A172 (cell line): ENCODE measurements around the gene SULT1B1. TPM values are rescaled to one million over a fixed set of nuclear protein-coding genes. Genes with fewer than 3 reads are reported as not detected.

Experiments used
- DNase-seq: peaks from one replicate; pipeline ENCODE4 v3.0.0-alpha.2; 2015; ENCODE audit warnings: low spot score
- total RNA-seq: library from RNA; depleted of rRNA; stranded (reverse); fragments of >200 nt; shearing (Covaris generic); gene quantifications from 2 replicates; pipeline ENCODE4 v1.2.3, GENCODE V29; 2014

Gene SULT1B1
- total RNA-seq, 1 experiment from 2014 or later = 0.10 TPM

DNA sequence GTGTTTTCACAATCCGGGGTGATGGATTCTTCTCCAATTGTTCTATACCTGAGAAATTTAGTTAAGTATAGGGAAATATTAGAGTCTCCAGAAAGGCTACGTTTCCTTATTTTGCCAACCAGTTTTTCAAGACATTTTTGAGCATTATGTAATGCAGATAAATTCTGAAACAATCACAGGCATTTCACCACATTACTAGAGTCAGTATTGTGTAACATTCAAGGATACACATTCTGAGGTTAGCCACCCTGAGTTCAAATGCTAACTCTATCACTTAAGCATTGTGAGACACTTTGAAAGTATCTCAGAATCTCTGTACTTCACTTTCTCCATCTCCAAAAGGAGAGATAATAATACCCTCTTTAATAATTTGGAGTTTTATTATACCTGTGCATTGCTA lies 10.6 kb downstream of the SULT1B1 start:
- DNase-seq = no peak

DNA sequence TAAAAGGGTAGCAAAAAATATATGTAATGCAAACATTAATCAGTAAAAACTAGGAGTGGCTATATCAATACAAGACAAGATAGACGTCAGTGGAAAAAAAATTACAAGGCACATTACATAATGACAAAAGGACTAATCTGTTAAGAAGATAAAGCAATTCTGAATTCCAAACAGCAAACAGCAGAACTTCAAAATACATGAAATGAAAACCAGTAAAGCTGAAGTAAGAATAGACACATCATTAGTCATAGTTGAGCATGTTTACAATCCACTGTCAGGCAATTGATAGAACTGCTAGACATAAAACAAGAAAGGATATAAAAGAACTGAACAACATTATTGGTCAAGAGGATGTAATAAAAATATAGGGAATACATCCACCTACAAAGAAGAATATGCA lies 12.2 kb downstream of the SULT1B1 start:
- DNase-seq = no peak

DNA sequence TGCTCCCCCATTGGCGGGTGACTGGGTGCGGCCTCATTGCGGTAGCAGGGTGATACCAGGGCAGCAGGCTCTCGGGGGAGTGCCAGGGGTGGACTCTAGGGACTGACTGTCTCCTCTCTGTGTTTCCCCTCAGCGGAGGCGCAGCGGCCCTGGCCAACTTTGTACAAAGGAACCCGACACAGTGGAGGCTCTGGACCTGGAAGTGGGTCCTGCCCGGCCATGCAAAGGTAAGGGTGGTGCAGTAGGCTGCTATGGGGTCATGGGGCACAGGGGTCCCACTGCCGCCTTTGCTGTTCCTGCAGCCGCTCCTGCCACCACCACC lies 16.3 kb downstream of the SULT1B1 start:
- no peak for DNase-seq

DNA sequence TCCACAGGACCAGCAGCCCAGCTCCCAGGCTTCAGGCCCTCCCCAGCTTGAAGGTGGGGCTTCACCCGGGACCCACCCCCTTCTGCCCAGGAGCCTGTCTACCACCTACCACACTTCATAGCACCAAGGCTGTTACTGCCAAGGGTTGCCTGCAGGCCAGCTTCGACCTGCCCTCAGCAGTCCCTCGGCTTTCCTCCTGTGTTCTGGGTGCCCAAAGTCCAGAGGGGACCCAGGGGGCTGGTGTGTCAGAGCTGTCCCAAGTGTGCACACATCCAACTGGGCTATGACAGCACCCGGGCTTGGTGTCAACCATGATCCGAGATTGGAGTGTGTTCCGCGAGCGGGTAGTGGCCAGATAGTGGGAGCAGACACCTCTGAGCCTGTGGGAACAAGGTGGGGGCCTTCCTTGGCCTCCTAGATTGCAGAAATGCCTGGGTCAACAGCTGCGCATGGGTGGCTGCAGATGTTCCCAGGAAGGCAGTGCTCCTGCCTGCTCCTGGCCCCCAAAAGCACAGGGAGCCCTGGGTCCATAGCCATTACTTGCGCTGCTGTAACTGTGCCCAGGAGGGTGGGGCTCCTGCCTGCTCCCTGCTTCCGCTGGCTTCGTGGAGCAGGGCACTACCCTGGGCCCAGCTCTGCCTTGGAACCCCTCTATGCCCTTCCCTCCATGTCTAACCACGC lies 16.8 kb downstream of the SULT1B1 start:
- no peak for DNase-seq

DNA sequence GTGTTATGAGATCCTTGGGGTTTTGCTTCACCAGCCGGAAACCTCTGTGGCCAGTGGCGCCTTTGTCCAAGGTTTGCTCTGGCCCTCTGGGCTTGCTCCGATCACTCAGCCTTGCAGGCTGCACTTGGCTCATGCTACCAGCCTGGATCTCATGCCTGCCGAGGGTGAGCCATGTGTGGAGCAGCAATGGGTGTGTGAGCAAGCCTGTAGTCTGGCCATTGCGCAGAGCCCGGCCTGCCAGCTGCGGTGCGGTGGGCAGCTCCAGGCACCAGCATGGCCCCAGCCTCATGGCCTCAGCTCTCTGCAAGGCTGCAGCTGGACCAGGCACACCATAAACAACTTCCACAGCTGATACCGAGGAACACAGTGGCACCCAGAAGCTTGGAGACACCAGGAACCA lies 17.8 kb downstream of the SULT1B1 start:
- no peak for DNase-seq

DNA sequence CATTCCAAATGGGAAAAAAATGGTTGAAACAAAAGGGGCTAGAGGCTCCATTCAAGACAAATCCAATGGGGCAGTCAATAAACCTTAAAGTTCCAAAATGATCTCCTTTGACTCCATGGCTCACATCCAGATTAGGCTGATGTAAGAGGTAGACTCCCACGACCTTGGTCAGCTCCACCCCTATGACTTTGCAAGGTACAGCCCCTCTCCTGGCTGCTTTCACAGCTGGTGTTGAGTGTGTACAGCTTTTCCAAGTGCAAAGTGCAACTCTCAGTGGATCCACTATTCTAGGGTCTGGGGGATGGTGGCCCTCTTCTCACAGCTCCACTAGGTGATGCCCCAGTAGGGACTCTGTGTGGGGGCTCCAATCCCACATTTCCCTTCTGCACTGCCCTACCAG lies 21.5 kb downstream of the SULT1B1 start:
- DNase-seq = no peak

DNA sequence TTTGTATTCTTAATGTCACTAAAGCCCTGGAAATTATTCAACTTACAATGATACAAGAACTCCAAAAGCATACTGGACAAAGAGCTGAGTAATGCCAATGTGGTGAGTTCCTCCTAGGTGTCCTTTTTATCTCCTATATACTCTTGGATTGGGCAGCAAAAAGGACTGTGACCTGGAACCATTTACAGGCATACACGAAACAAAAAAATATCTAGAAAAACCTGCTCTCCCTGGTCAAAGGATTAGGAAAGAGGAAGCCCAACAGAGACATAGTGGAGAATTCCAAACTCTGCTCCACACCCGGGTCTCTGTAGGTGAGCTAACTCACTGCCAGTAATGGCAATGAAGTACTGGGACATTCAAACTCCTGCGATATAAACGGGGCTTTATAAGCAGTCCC lies 25.3 kb downstream of the SULT1B1 start:
- no peak for DNase-seq

DNA sequence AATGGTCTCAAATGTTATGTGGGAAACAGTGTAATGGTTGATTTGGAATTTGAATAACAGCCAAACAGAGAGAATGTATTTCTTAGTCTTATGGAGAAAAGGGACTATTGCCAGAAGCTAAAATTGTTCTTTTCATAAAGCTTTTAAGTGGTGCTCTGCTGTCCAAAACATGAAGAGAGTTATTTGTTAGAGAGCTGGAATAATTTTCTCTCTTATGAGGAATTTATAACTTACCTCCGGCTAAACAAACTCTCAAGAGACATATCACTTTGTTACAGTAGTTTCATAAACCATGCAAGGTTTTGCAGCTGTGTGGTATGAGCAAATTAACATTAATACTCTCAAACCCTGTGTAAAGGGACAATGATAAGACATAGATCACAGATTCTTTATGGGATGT lies 28.6 kb downstream of the SULT1B1 start:
- DNase-seq = no peak

DNA sequence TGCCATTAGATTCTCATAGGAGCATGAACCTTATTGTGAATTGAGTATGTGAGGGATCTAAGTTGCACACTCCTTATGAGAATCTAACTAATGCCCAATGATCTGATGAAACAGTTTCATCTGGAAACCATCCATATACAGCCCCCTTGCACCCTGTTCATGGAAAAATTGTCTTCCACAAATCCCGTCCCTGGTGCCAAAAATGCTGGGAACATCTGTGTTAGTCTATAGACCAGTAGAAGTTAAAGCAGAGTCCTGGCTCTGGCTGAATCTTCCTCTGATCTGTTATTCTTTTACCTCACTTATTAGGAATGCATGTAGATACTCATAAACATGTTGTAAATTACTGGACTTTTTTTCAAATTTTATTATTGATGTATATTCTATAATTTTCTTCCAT lies 29.2 kb downstream of the SULT1B1 start:
- DNase-seq = no peak

DNA sequence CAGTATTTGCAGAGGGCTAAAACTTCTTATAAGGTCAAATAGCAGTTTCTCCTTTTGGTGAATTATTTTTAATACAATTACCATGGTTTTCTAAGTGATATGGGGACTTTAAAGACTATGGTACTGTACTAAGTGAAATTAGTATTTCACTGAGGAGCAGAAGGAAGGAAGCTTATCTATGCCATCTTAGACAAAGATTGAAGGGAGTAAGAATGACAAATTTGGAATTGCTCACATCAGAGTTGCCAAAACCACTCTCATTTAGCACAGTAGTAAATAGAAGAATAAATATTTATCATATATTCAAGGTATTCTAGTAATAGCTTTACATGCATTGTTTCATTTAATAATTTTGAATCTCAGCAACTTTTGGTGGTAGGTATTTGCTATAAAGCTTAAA lies 30.4 kb downstream of the SULT1B1 start:
- no peak for DNase-seq

DNA sequence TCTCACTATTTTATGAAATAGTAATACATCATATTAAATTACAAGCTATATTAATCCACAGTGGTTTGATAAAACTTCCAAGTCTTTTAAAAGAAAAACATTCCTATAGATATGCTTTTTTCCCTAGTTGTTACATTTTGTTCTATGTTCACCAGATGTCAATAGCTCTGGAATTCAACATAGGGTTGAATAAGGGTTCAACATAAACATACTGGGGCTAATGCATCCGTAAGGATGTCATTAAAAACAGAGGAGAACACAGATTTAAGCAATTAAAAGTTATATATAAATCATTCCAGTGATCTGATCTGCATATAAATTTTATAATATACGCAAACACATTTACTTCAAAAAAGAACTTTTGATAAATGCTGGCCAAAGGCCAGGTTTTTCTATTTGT lies 32.5 kb downstream of the SULT1B1 start:
- DNase-seq = no peak

DNA sequence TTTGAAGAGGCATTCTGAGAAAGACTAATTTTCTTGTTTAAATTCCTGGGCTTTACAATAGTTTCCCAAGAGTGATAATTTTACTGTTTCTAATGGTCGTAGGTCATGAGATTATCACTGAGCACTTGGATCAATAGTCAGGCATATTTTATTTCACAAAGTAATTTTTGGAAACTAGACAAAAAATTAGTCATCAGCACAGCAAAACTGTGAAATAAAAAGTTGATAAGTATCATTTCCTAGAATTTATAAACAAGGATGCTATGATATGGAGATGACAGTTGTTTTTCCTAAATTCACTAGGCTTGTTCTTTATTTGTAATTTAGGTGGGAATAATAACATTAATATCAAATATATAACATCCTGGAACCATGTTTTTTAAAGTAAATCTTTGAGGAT lies 33.0 kb downstream of the SULT1B1 start:
- no peak for DNase-seq

DNA sequence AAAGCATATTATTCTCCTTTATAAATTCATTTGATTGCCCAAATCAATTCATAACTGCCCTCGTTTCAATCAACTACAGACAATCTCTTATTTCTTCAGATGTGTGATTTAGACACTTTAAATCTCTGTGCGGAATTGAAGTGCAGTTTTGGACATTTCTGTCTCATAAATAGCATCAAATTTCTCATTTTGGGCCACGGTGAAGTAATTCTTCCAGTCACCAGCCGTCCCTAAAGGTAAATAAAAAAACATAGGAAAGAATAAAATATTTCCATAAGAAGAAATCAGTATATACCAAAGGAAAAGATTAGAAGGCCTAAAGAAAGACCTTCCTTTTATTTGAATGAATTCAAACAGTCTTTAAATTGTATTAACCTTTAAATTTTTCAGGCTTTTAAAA lies 33.4 kb downstream of the SULT1B1 start:
- no peak for DNase-seq

DNA sequence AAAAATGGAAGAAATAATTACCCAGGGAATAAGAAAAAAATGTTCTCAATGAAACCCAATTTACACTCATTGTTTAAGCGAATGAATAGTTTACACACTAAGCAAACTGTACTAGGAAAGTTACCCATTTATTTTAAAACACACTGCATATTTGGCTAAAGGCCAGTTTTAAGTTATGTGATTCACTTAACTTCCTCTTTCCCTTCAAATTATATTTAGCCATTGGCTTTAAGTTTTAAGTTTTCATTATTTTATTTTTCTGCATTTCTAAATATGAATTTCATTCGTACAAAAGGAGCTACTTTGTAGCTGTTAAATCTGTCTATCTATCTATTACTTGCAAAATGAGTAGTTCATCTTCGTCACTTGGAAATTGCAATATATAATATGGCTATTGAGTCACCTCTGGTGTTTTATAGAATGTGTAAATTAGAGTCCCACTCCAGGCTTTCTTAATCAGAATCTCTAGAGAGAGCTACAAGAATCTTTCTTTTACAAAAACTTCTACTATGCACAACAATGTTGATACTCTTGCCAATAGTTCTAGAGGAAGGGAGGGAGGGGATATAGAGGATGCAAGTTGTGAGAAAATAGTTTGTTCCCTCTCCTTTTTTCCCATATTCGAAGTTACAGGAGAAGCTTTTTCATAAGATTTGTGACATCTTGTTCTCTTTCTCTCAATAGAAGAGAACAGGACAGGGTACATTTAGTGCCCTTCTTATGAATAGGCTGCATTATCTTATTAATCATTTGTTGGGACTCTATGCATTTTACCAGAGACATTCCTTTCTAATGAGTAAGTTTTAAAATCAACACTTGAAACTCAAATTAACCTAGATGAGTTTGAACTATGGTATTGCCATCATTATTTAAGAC lies 41.8 kb downstream of the SULT1B1 start:
- DNase-seq = no peak

DNA sequence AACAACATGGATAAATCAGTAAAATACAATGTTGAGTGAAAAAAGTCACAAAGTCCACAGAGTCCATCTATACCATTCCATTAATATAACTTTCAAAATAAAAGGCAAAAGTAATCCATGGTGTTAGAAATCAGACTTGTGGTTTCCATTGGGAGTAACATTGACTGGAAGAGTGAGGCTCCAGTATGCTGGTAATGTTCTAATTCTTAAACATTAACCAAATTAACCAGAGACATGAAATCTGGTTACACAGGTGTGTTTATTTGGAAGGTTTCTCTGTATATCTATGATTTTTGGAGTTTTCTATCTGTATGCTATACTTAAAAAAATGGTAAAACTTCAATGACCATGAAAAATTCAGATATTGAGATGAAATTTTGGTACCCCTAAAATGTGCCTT lies 42.6 kb downstream of the SULT1B1 start:
- no peak for DNase-seq

DNA sequence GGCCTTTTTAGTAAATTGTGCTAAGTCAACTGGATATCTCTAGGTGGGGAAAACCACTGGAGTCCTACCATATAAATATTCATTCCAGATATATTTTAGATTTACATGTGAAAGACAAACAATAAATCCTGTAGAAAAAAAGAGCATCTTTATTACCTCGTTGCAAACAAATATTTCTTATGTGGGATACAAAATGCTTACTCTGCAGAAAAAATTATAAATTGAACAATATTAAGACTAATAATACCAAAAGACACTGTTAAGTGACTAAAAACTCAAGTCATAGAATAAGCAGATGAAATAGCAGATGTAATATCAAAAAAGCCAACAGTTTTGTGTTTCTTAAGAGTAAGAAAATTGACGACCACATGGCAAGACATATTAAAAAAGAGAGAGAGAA lies 43.8 kb downstream of the SULT1B1 start:
- no peak for DNase-seq

DNA sequence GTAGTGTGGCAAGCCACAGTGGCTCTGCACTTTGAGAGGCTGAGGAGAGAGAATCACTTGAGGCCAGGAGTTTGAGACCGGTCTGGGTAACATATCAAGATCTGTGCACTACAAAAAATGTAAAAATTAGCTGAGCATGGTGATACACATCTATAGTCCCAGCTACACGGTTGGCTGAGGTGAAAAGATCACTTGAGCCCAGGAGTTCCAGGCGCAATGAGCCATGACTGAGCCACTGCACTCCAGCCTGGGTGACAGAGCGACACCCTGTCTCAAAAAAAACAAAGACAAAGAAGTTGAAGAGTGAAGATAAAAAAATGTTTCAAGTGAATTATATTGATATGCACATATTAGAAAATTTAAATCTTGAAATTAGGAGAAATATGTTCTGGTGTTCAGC lies 46.3 kb downstream of the SULT1B1 start:
- no peak for DNase-seq

DNA sequence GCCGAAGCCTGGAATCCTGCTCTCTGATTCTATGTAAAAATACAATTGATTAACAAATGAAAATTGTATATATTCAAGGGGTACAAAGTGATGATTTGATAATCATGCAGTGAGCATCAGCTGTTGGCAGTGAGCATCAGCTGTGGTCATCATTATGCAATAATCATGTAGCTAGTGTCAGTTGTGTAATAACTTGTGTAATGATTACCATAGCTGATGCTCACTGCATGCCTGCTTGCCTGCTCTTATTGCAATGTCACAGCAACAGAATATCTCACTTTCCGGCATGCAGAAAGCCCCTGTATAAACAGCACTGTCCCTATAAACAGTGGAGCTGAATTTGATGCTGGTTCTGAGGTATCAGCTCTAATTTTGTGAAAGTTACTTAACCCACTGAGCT lies 46.8 kb downstream of the SULT1B1 start:
- no peak for DNase-seq

DNA sequence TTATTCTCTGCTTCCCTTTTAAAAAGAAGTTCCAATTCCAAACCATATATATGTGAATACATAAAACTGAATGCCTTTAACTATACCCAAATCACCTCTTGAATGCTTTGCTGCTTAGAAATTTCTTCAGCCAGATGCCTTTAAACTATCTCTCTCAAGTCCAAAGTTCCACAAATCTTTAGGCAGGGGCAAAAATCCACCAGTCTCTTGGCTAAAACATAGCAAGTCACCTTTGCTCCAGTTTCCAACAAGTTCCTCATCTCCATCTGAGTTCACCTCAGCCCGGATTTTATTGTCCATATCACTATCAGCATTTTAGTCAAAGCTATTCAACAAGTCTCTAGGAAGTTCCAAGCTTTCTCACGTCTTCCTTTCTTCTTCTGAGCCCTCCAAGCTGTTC lies 49.8 kb downstream of the SULT1B1 start:
- no peak for DNase-seq

DNA sequence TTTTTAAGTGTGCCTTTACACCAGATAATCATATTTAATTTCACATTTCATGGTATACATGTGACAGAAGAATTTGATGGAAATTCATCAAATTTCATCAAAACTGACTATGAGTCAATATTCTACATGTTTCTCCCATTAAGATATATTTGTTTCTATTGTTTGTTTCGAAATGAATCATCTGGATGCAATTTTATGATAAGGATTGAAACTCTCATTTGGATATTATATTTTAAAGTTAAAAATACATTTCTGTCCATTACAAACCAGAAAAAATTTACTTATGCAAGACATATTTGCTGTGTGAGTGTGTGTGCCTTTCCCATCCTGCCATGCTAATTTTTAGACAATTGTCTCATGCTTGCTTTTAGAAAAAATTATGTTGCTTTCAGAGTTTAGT lies 52.2 kb downstream of the SULT1B1 start:
- no peak for DNase-seq

DNA sequence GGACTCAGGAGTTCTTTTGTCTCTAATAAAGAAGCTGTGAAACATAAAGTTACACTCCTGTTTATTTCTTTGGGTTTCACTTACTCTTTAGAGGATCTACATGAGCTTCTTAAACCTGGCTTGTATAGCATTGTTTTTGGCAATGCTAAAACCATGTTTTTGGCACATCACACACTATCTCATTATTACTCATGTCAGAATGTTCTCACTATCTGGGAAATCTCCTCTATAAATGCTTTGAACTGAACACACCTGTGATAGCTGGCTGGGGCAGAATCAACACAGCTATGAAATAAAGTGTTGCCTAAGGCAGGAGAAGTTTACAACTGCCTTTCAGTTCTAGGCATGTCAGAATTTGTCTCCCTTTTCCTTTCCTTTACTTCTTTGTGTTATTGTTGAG lies 52.6 kb downstream of the SULT1B1 start:
- no peak for DNase-seq

DNA sequence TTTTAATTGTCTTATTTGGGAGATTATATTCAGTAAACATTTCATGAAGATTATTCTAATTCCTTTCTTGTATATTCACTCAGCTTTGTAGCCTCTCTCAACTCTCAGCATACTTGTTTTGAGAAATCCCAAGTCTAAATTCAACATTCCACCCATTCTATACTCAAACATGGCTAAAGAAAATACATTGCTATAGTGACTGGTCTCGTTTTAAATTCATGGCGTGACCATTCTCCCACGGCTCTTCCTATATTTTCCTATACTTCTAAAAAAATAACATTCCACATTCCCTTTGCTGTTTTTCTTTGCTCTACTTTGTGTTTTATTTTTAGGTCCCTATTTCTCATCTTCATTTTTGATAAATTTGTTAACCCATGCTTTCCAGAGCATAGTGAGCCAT lies 58.2 kb downstream of the SULT1B1 start:
- DNase-seq = no peak

DNA sequence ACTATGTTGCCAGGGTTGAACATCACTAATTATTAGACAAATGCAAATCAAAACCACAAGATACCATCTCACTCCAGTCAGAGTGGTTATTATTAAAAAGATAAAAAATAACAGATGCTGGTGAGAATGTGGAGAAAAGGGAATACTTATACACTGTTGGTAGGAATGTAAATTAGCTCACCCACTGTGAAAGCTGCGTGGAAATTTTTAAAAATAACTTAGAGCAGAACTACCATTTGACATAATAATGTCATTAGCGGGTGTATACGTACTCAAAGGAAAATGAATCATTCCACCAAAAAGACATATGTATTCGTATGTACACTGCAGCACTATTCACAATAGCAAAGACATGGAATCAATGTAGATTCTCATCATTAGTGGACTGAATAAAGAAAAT lies 58.7 kb downstream of the SULT1B1 start:
- DNase-seq = no peak
